IPS-18a (cell line): ENCODE measurements around the gene SOAT2.

Experiments
- H3K27ac ChIP-seq: one replicate; pipeline ENCODE4 v1.5.1; 2013; ENCODE audit warnings: low read length
- H3K27me3 ChIP-seq: one replicate; pipeline ENCODE4 v1.6.1; 2013; ENCODE audit warnings: mild to moderate bottlenecking, low read length; ENCODE audit not compliant: control insufficient read depth, insufficient read depth
- H3K36me3 ChIP-seq: one replicate; pipeline ENCODE4 v1.6.1; 2013; ENCODE audit warnings: low read depth, low read length; ENCODE audit not compliant: control insufficient read depth
- H3K4me1 ChIP-seq: one replicate; pipeline ENCODE4 v1.6.1; 2013; ENCODE audit warnings: low read depth, low read length; ENCODE audit not compliant: control insufficient read depth
- H3K4me3 ChIP-seq: one replicate; pipeline ENCODE4 v1.5.1; 2013; ENCODE audit warnings: low read length
- H3K9ac ChIP-seq: one replicate; pipeline ENCODE4 v1.6.1; 2013; ENCODE audit warnings: mild to moderate bottlenecking, low read length, moderate library complexity
- H3K9me3 ChIP-seq: one replicate; pipeline ENCODE4 v1.6.1; 2013; ENCODE audit warnings: low read depth, low read length; ENCODE audit not compliant: control insufficient read depth

Gene SOAT2

DNA sequence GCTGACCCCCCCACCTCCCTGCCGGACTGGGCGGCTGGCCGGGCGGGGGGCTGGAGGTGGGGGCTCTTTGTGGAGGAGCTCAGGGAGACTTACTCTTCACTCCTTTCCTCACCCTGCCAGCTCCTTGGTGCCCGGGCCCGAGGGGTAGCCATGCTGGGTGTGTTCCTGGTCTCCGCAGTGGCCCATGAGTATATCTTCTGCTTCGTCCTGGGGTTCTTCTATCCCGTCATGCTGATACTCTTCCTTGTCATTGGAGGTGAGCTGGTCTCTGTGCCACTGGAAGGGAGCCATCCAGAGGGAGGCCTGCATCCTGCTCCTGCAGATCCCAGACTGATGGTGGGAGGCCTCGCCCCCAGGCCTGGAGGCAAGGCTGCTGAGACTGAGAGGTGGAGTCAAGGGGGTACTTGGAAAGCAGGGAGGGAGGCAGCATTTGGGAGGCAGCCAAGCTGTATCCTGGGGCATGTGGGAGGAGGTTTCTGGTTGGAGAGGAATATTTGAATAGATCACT lies 19.7 kb downstream of the SOAT2 start:
- Histone ChIP-seq H3K27ac (no peak overlapping the region), H3K4me3 (no peak overlapping the region)

DNA sequence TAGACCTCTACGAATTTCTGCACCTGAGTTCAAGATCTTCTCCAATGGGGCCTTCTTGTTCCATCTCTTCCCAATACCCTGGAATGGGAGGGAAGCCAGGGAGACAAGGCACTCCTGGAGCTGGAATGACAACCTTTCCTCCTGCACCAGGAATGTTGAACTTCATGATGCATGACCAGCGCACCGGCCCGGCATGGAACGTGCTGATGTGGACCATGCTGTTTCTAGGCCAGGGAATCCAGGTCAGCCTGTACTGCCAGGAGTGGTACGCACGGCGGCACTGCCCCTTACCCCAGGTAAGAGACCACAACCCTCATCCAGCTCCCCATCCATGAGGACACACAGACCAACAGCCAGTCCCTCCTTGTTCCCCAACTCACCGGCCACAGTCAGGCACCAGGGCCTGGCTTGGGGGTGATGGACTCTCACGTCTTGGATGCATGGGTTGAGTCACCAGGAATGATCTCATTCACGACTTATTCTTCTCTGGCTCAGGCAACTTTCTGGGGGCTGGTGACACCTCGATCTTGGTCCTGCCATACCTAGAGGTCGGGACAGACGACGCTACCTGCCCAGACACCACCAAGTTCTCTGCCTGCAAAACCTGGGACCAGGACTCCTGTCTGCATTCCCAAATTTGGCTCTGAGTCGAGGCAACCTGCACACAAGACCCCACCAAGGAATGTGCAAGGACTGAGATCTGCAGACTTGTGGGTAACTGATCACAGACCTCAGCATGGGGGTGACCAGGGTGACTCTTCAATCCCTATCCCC lies 20.5 kb downstream of the SOAT2 start:
- Histone ChIP-seq H3K4me3 (no peak overlapping the region), H3K27ac (no peak overlapping the region), H3K9me3 (no peaks in the 10 kb centered on the region), H3K4me1 (no peaks in the 10 kb centered on the region), H3K36me3 (no peaks in the 10 kb centered on the region), H3K27me3 (no peaks in the 10 kb centered on the region), H3K9ac (no peak overlapping the region)

More for the DNA sequence above, 19.7 kb downstream of the SOAT2 start:
- no peaks in the 10 kb centered on the region for H3K27me3 ChIP-seq
- H3K9ac ChIP-seq = no peak overlapping the region
- no peaks in the 10 kb centered on the region for H3K4me1 ChIP-seq
- H3K36me3 ChIP-seq = no peaks in the 10 kb centered on the region
- H3K9me3 ChIP-seq = no peaks in the 10 kb centered on the region

DNA sequence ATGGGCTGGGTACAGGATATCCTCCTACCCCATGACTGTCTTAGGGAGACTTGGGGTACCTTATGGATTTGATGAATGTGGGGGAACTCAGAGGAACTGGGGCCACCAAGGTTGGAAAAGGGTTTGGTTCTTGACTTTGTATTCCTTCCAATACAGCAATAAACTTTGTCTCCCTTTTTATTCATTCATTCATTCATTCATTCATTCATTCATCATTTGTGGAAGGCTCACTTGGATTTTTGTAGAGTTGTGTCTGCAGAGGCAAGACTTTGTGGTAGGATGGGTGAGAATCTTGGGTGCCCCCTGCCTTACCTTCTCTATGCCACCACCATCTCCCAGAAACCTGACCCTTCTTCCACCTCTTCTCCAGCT lies 21.1 kb downstream of the SOAT2 start:
- Histone ChIP-seq H3K27me3 (no peaks in the 10 kb centered on the region), H3K36me3 (no peaks in the 10 kb centered on the region), H3K9me3 (no peaks in the 10 kb centered on the region), H3K27ac (no peak overlapping the region), H3K9ac (no peak overlapping the region), H3K4me1 (no peaks in the 10 kb centered on the region), H3K4me3 (no peak overlapping the region)

DNA sequence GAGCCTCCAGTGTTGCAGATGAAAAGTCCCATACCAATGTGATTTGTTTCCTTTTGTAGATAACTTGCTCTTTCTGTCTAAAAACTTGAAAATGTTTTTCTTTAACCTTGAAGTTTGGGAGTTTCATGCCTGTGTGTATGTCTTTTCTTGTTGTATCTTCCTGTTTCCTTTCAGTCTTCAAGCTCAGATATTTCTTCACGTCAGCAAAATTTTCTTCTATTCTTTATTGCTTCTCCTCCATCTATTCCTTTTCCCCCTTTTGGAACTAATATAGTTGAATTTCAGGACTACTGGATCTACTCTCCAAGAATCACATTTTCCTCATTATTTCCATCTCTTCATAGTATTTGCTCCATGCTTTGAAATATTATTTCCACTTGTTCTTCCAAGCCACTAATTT lies 23.9 kb downstream of the SOAT2 start:
- Histone ChIP-seq H3K36me3 (no peaks in the 10 kb centered on the region), H3K4me3 (no peak overlapping the region), H3K9me3 (no peaks in the 10 kb centered on the region), H3K27me3 (no peaks in the 10 kb centered on the region), H3K27ac (no peak overlapping the region), H3K4me1 (no peaks in the 10 kb centered on the region), H3K9ac (no peak overlapping the region)

DNA sequence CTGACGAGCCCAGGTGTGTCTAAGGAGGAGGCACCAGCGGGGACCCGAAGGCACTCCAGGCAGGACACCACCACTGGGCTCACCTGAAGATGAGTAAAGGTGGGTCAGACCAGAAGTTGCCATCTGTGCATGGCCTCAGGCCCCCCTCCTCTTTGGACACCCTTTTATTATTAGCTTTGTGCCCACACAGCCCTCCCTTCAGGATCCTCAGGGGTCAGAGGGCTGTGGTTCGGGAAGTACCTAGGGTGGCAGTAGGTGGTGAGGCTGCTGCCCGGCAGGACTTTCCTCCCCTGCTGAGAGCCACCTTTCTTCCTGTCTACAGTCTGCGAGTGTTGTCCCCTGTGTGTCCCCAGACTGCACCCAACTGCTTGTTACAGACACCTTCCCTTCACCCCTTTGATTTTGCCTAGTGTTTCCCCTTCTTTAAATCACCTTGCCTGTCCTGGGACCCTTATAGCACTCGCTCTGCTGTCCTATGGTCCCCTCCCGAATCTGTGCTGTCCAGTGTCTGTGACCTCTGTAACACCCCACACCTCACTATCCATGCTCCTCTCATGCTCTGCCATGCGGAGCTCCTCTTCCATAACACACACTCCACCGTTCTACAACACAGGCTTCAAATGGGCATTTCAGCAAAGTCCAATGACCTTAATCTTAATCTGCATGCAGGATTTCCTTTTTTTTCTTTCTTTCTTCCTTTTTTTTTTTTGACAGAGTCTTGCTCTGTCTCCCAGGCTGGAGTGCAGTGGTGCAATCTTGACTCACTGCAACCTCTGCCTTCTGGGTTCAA lies 25.7 kb downstream of the SOAT2 start:
- no peaks in the 10 kb centered on the region for H3K36me3 ChIP-seq
- no peaks in the 10 kb centered on the region for H3K4me1 ChIP-seq
- H3K27ac ChIP-seq = no peak overlapping the region
- no peak overlapping the region for H3K4me3 ChIP-seq
- H3K9ac ChIP-seq = no peak overlapping the region
- H3K9me3 ChIP-seq = no peaks in the 10 kb centered on the region
- no peaks in the 10 kb centered on the region for H3K27me3 ChIP-seq

DNA sequence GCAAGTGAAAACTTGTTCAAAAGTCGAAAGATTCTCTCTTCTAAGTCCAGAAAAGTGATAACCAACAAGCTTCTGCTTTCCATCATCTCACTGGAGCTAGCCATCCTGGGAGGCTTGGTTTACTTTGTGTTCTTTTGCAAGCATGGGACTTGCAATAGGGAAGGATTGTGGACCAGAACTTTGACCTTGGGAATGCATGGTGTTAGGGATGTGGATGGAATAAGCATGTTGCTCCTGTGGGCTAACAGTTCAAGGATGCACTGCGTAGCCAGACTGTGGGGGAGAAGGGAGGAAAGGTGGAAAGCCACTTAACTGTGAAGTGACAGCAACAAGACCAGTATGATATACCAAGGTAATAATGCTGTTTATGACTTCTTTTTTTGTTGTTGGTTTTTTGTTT lies 28.6 kb downstream of the SOAT2 start:
- H3K27me3 ChIP-seq = no peaks in the 10 kb centered on the region
- no peaks in the 10 kb centered on the region for H3K9me3 ChIP-seq
- no peak overlapping the region for H3K4me3 ChIP-seq
- H3K27ac ChIP-seq = no peak overlapping the region
- no peaks in the 10 kb centered on the region for H3K4me1 ChIP-seq
- H3K9ac ChIP-seq = no peak overlapping the region
- H3K36me3 ChIP-seq = no peaks in the 10 kb centered on the region

DNA sequence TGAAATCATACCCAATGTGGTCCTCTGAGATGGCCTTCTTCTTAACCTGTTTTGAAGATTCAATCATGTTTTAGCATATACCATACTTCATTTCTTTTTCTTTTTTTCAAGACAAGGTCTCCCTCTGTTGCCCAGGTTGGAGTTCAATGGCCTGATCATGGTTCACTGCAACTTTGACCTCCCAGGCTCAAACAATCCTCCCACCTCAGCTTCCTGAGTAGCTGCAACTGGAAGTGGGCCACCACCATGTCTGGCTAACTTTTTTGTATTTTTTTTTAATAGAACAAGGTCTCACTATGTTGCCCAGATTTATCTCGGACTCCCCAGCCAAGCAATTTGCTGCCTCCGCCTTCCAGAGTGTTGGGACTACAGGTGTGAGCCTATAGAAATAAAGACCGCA lies 30.4 kb downstream of the SOAT2 start:
- no peak overlapping the region for H3K9ac ChIP-seq
- no peaks in the 10 kb centered on the region for H3K27me3 ChIP-seq
- no peaks in the 10 kb centered on the region for H3K9me3 ChIP-seq
- no peaks in the 10 kb centered on the region for H3K36me3 ChIP-seq
- no peak overlapping the region for H3K4me3 ChIP-seq
- no peak overlapping the region for H3K27ac ChIP-seq
- H3K4me1 ChIP-seq = no peaks in the 10 kb centered on the region

DNA sequence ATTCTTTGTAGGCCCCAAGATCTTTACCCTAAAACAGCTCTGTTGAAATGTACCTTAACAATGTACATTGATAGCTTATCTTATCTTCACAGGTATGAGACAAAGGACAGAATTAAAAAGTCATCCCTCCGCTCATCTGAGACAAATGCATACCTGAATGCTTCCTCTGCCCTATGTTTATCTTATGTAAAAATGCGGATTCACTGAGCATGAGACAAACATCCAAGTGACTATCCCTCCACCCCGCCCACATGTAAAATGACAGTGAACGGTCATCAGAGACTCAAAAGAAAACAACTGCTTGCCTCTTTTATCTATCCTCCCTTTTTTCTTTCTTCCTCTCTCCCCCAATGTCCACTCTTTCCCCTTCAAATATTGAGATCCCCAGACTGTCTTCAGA lies 40.1 kb downstream of the SOAT2 start:
- Histone ChIP-seq H3K4me1 (no peaks in the 10 kb centered on the region), H3K9ac (no peak overlapping the region)

DNA sequence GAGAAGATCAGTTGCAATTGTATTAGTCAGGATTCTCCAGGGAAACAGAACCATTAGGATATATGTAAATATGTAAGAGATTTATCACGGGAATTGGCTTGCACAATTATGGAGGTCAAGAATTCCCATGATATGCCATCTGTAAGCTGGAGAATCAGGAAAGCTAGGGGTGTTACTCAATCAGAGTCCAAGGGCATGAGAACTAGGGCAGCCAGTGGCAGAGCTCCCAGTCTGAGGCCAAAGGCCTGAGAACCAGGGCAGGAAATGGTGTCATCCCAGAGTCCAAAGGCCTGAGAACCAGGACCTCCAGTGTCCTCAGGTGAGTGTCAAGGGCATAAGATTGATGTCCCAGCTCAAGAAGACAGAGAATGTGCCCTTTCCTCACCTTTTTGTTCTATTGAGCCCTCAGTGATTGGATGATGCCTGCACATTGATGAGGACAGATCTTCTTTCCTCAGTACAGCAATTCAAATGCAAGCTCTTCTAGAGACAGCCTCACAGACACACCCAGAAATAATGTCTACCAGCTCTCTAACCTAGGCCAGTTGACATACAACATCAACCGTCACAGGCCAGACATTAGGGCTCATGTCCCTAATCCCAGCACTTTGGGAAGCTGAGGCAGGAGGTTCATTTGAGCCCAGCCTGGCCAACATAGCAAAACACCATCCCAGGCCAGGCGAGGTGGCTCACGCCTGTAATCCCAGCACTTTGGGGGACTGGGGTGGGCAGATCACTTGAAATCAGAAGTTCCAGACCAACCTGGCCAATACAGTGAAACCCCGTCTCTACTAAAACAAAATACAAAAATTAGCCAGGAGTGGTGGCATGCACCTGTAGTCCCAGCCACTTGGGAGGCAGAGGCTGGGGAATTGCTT lies 42.3 kb downstream of the SOAT2 start:
- H3K9me3 ChIP-seq = no peaks in the 10 kb centered on the region
- no peak overlapping the region for H3K4me3 ChIP-seq
- H3K9ac ChIP-seq = no peak overlapping the region
- no peaks in the 10 kb centered on the region for H3K27me3 ChIP-seq
- H3K36me3 ChIP-seq = no peaks in the 10 kb centered on the region
- H3K27ac ChIP-seq = no peak overlapping the region
- no peaks in the 10 kb centered on the region for H3K4me1 ChIP-seq

More for the DNA sequence above, 40.1 kb downstream of the SOAT2 start:
- no peaks in the 10 kb centered on the region for H3K27me3 ChIP-seq
- H3K4me3 ChIP-seq = no peak overlapping the region
- no peak overlapping the region for H3K27ac ChIP-seq
- H3K9me3 ChIP-seq = peaks cover 5% of the 10 kb centered on the region
- no peaks in the 10 kb centered on the region for H3K36me3 ChIP-seq

DNA sequence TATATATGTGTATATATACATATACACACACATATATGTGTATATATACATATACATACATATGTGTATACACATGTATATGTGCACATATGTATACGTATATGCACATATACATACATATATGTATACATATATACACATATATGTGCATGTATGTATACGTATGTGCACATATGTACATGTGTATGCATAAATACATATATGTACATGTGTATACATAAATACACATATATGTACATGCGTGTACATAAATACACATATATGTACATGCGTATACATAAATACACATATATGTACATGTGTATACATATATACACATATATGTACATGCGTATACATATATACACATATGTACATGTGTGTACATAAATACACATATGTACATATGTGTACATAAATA lies 43.9 kb downstream of the SOAT2 start:
- Histone ChIP-seq H3K4me3 (no peak overlapping the region), H3K36me3 (no peaks in the 10 kb centered on the region), H3K27ac (no peak overlapping the region), H3K9me3 (no peaks in the 10 kb centered on the region), H3K4me1 (no peaks in the 10 kb centered on the region), H3K9ac (no peak overlapping the region), H3K27me3 (no peaks in the 10 kb centered on the region)

DNA sequence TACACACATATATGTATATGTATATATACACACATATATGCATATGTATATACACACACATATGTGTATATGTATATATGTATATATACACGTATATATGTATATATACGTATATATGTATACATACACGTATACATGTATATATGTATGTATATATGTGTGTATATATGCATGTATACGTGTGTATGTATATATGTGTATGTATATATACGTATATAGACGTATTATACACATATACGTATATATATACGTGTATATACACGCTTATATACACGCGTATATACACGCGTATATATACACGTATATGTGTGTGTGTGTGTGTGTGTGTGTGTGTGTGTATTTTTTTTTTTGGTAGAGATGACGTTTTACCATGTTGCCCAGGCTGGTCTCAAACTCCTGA lies 44.4 kb downstream of the SOAT2 start:
- Histone ChIP-seq H3K27me3 (no peaks in the 10 kb centered on the region), H3K9ac (no peak overlapping the region), H3K36me3 (no peaks in the 10 kb centered on the region), H3K27ac (no peak overlapping the region), H3K4me1 (no peaks in the 10 kb centered on the region), H3K9me3 (no peaks in the 10 kb centered on the region), H3K4me3 (no peak overlapping the region)
